K562 (cell line): ENCODE results near the gene SERPINA1. TPM values are rescaled to one million over a fixed set of nuclear protein-coding genes. Genes with fewer than 3 reads are reported as not detected.

ENCODE experiments used
- ATAC-seq: fragments of 200-7000 bp; cut with Tn5 transposase; 3 replicates; pipeline ENCODE4 v1.9.1; 2020; ENCODE audit warnings: moderate library complexity
- BruUV-seq: library from RNA; stranded (reverse); fragments of 400-500 nt; replicated peaks from 2 replicates; lab custom pipeline; 2021; lab: Mats Ljungman, UMichigan
- CTCF ChIA-PET: fragments of 300-600 bp; formaldehyde crosslinking; extraction: SDS; loops from one replicate; lab custom pipeline; 2021; ENCODE audit warnings: low intra/inter-chr PET ratio; lab: Yijun Ruan, JAX
- POLR2A ChIA-PET: fragments of 300-600, 350-650 bp; sonication (Branson Sonifier 250); formaldehyde crosslinking; extraction: SDS; loops from one replicate; lab custom pipeline; 2021; ENCODE audit warnings: antibody characterized with exemption, inconsistent platforms; lab: Yijun Ruan, JAX
- DNase-seq, 4 experiments: peaks; one replicate each; pipeline versions ENCODE4 v3.0.0 to v3.0.0-alpha.2; 2011 to 2018; ENCODE audit warnings: low spot score in 3 of 4, mixed read lengths in 3 of 4; ENCODE audit errors: extremely low read depth in 1 of 4
- FAIRE-seq: peaks from 2 replicates; lab custom pipeline; 2011; peaks lifted over from hg19 to GRCh38; lab: Jason Lieb, UNC
- H2AFZ ChIP-seq: 2 replicates; pipeline ENCODE4 v1.6.0; 2011; ENCODE audit warnings: low read depth, low read length, control low read depth, inconsistent platforms
- H3K27ac ChIP-seq: fragments of 200-600 bp; 3 replicates; pipeline ENCODE4 v1.8.0; 2011; ENCODE audit warnings: low read depth, mild to moderate bottlenecking, control low read depth, inconsistent platforms, low read length, moderate library complexity, mixed read lengths; ENCODE audit errors: extremely low read depth
- H3K27me3 ChIP-seq, 2 experiments: fragments of 300-600 bp in 1 of 2; 2 replicates in 1 of 2; 3 replicates in 1 of 2; pipeline versions ENCODE4 v1.6.0 to v1.8.0; 2011; ENCODE audit warnings: inconsistent platforms in 2 of 2, low read length in 2 of 2, mild to moderate bottlenecking in 1 of 2, mixed read lengths in 1 of 2, moderate library complexity in 1 of 2; ENCODE audit not compliant: control insufficient read depth in 2 of 2, insufficient read depth in 2 of 2
- H3K36me3 ChIP-seq: fragments of 300-600 bp; 3 replicates; pipeline ENCODE4 v1.8.0; 2011; ENCODE audit warnings: mild to moderate bottlenecking, low read length, inconsistent platforms; ENCODE audit not compliant: control insufficient read depth, insufficient read depth
- H3K4me1 ChIP-seq, 2 experiments: fragments of 200-600 bp in 1 of 2; replicated peaks in 1 of 2; 2 replicates in 1 of 2; 3 replicates in 1 of 2; pipeline versions ENCODE4 v1.5.1 to v1.8.0; 2011; ENCODE audit warnings: inconsistent platforms in 2 of 2, low read length in 2 of 2, mild to moderate bottlenecking in 1 of 2, mixed read lengths in 1 of 2, moderate library complexity in 1 of 2; ENCODE audit not compliant: control insufficient read depth in 2 of 2, insufficient read depth in 2 of 2
- H3K4me2 ChIP-seq: 2 replicates; pipeline ENCODE4 v1.6.1; 2011; ENCODE audit warnings: low read length, control low read depth, inconsistent platforms, mixed read lengths; ENCODE audit not compliant: insufficient read depth
- H3K4me3 ChIP-seq: fragments of 200-600 bp; sonication (generic), shearing (Covaris generic); 2 replicates; pipeline ENCODE4 v1.5.1; 2016; ENCODE audit warnings: control low read depth, inconsistent platforms
- H3K79me2 ChIP-seq: fragments of 200-600 bp; 3 replicates; pipeline ENCODE4 v1.8.0; 2011; ENCODE audit warnings: low read length, inconsistent platforms; ENCODE audit not compliant: control insufficient read depth, insufficient read depth
- H3K9ac ChIP-seq, 2 experiments: 2 replicates each; pipeline versions ENCODE4 v1.6.0 to v1.6.1; 2011; ENCODE audit warnings: low read depth in 2 of 2, low read length in 2 of 2, control low read depth in 1 of 2, inconsistent platforms in 1 of 2, mild to moderate bottlenecking in 1 of 2, mixed read lengths in 1 of 2; ENCODE audit not compliant: insufficient read depth in 1 of 2
- H3K9me1 ChIP-seq: one replicate; pipeline ENCODE4 v1.6.0; 2011; ENCODE audit warnings: inconsistent platforms, mild to moderate bottlenecking, low read length, moderate library complexity; ENCODE audit not compliant: control insufficient read depth, insufficient read depth
- H3K9me3 ChIP-seq: replicated peaks from 2 replicates; pipeline ENCODE4 v1.5.1; 2011; ENCODE audit warnings: low read depth, low read length, inconsistent platforms; ENCODE audit not compliant: control insufficient read depth, insufficient read depth
- H4K20me1 ChIP-seq: replicated peaks from 2 replicates; pipeline ENCODE4 v1.6.1; 2011; ENCODE audit warnings: low read length, inconsistent platforms, mixed read lengths; ENCODE audit not compliant: control insufficient read depth, insufficient read depth
- CC2D1A ChIP-seq: fragments of 450-650 bp; IDR thresholded peaks from 2 replicates; pipeline ENCODE4 v1.6.1; 2017; ENCODE audit warnings: mild to moderate bottlenecking
- POU5F1 ChIP-seq: fragments of 150-350 bp; IDR thresholded peaks from 2 replicates; pipeline ENCODE4 v1.6.1; 2014; ENCODE audit warnings: borderline replicate concordance, low read length, low read depth, mild to moderate bottlenecking; ENCODE audit not compliant: partially characterized antibody
- ZBTB7A ChIP-seq: IDR thresholded peaks from 2 replicates; pipeline ENCODE4 v1.6.1; 2011; ENCODE audit warnings: low read depth, mild to moderate bottlenecking, low read length, moderate library complexity, borderline replicate concordance; ENCODE audit not compliant: control insufficient read depth
- ZNF589 ChIP-seq: fragments of 200-800 bp; sonication (Bioruptor generic); IDR thresholded peaks from 2 replicates; pipeline ENCODE4 v1.6.1; 2016; ENCODE audit warnings: low read depth, missing genetic modification characterization, missing compliant biosample characterization
- ZNF830 ChIP-seq: fragments of 250-450 bp; sonication (Bioruptor Pico); IDR thresholded peaks from 2 replicates; pipeline ENCODE4 v1.5.0; 2021; ENCODE audit warnings: mild to moderate bottlenecking
- WGBS: fragments of 100-300 bp; shearing (Covaris generic); methylation state at CpG from one replicate; pipeline ENCODE4 v1.1.6; 2016; ENCODE audit warnings: low coverage, mixed read lengths; ENCODE audit not compliant: insufficient coverage; ENCODE audit errors: missing lambda C conversion rate; 5-methylcytosine and 5-hydroxymethylcytosine counted together
- in situ Hi-C: fragments of 300-500 bp; cut with MboI; formaldehyde crosslinking; loops from 4 replicates; pipeline ENCODE4 v1.15.0; 2018; ENCODE audit warnings: inconsistent platforms, mixed read lengths
- intact Hi-C: fragments of 100-400 bp; cut with micrococcal nuclease; formaldehyde crosslinking; loops from 2 replicates; pipeline ENCODE4 v1.14.2; 2022
- polyA plus RNA-seq, 8 experiments: library from polyadenylated mRNA; depleted of rRNA in 4 of 8; stranded (reverse) in 5 of 8; unstranded in 3 of 8; fragments of >200 nt; fragmentation: Nextera tagmentation in 2 of 8; fragmentation: Illumina TruSeq in 1 of 8; extraction: Ambion mirVana in 2 of 8; extraction: Trizol in 1 of 8; gene quantifications; 2 replicates each; pipeline versions ENCODE4 v1.2.1 to v1.2.3, GENCODE V29; 2011 to 2014; ENCODE audit warnings: inconsistent platforms in 1 of 8, missing spikeins in 1 of 8
- total RNA-seq, 7 experiments: library from RNA; depleted of rRNA in 6 of 7; stranded (reverse); fragments of >200 nt in 6 of 7; fragmentation: Illumina TruSeq in 2 of 7; extraction: Trizol in 2 of 7; gene quantifications; 2 replicates each; pipeline versions ENCODE4 v1.2.1 to v1.2.3, GENCODE V29; 2011 to 2021; ENCODE audit warnings: low replicate concordance in 1 of 7
- TF ChIP-seq, protein P1 (sequence below): sonication (generic); formaldehyde crosslinking; IDR thresholded peaks from 2 replicates; pipeline ENCODE4 v1.8.0; 2022; ENCODE audit warnings: missing genetic modification reagents, mild to moderate bottlenecking, borderline replicate concordance
- TF ChIP-seq, protein P2 (sequence below): fragments of 450-650 bp; formaldehyde crosslinking; IDR thresholded peaks from 2 replicates; pipeline ENCODE4 v1.4.0; 2022; ENCODE audit warnings: missing genetic modification characterization
- TF ChIP-seq, protein P3 (sequence below), 2 experiments: IDR thresholded peaks; 2 replicates each; pipeline ENCODE4 v1.6.1; 2012; ENCODE audit warnings: improper control_type of control experiment in 2 of 2, low read depth in 2 of 2, low read length in 2 of 2, borderline replicate concordance in 1 of 2

SERPINA1 gene
- total and polyA plus RNA-seq, 9 of the 15 experiments (the other 6 are each of a cell fraction or from before 2014, with no cell fraction given): 4.1 TPM; not detected in 8

- ChIA-PET POLR2A (no interaction called here), CTCF (no interaction called here)
- intact Hi-C loops: no loop called here
- Histone ChIP-seq H2AFZ (no peak overlapping the region), H3K27me3 (peaks cover 0 to 5% of the 10 kb centered on the region in 2 experiments; a peak in 1 of 5 replicates), H3K9me1 (no peaks in the 10 kb centered on the region), H3K4me3 (no peak overlapping the region), H4K20me1 (no peaks in the 10 kb centered on the region), H3K4me1 (no peaks in the 10 kb centered on the region), H3K27ac (no peak overlapping the region), H3K9ac (no peak overlapping the region), H3K4me2 (no peak overlapping the region), H3K36me3 (no peaks in the 10 kb centered on the region), H3K79me2 (no peaks in the 10 kb centered on the region), H3K9me3 (no peaks in the 10 kb centered on the region)
- in situ Hi-C loops: no loop called here
- ATAC-seq: no peak
- 0% methylated on average over 4 of the region's 5 CpGs for WGBS
- BruUV-seq: no TSS peak
- TF ChIP-seq, protein P1, sequence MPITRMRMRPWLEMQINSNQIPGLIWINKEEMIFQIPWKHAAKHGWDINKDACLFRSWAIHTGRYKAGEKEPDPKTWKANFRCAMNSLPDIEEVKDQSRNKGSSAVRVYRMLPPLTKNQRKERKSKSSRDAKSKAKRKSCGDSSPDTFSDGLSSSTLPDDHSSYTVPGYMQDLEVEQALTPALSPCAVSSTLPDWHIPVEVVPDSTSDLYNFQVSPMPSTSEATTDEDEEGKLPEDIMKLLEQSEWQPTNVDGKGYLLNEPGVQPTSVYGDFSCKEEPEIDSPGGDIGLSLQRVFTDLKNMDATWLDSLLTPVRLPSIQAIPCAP (CRISPR knock-in tag): no peak
- TF ChIP-seq, protein P2, sequence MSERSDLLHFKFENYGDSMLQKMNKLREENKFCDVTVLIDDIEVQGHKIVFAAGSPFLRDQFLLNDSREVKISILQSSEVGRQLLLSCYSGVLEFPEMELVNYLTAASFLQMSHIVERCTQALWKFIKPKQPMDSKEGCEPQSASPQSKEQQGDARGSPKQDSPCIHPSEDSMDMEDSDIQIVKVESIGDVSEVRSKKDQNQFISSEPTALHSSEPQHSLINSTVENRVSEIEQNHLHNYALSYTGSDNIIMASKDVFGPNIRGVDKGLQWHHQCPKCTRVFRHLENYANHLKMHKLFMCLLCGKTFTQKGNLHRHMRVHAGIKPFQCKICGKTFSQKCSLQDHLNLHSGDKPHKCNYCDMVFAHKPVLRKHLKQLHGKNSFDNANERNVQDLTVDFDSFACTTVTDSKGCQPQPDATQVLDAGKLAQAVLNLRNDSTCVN (CRISPR knock-in tag): no peak
- TF ChIP-seq, protein P3, sequence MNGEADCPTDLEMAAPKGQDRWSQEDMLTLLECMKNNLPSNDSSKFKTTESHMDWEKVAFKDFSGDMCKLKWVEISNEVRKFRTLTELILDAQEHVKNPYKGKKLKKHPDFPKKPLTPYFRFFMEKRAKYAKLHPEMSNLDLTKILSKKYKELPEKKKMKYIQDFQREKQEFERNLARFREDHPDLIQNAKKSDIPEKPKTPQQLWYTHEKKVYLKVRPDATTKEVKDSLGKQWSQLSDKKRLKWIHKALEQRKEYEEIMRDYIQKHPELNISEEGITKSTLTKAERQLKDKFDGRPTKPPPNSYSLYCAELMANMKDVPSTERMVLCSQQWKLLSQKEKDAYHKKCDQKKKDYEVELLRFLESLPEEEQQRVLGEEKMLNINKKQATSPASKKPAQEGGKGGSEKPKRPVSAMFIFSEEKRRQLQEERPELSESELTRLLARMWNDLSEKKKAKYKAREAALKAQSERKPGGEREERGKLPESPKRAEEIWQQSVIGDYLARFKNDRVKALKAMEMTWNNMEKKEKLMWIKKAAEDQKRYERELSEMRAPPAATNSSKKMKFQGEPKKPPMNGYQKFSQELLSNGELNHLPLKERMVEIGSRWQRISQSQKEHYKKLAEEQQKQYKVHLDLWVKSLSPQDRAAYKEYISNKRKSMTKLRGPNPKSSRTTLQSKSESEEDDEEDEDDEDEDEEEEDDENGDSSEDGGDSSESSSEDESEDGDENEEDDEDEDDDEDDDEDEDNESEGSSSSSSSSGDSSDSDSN (IDR thresholded peaks at IDR 0.05; ENCODE audit: borderline replicate concordance in 1 of 2, low read depth in 2 of 2, low read length in 2 of 2): no peak
- no peak for TF ChIP-seq POU5F1
- TF ChIP-seq ZNF589 (CRISPR knock-in tag): no peak
- TF ChIP-seq ZNF830 (CRISPR knock-in tag): no peak
- TF ChIP-seq ZBTB7A: no peak
- no peak for TF ChIP-seq CC2D1A
- no peak for DNase-seq
- no peak for FAIRE-seq
Measured at GRCh38 chr14:94398536-94398935, 10.1 kb upstream of the SERPINA1 start.
